ENCODE data around the gene SPTA1.

Gene SPTA1

DNA sequence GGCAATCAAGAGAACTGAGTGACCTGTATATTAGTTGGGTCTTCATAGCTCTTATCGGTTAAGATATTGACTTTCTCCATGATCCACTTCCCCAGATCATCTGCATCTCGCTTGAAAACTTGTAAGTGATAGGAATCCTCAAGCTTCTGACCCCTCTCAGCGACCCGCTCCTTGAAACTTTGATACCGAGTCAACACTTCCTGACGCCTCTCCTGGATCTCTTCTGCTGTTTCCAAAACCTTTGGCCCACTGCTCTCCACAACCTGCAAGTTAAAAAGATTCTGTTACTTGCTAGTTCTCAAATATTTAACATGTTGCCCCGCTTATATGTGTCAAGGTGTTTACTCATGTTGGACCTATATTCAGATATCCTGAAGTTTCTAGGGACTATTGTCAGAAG is 1.4 kb downstream of the SPTA1 start:
- DNase-seq (ENCODE audit: low read depth), result no peak

DNA sequence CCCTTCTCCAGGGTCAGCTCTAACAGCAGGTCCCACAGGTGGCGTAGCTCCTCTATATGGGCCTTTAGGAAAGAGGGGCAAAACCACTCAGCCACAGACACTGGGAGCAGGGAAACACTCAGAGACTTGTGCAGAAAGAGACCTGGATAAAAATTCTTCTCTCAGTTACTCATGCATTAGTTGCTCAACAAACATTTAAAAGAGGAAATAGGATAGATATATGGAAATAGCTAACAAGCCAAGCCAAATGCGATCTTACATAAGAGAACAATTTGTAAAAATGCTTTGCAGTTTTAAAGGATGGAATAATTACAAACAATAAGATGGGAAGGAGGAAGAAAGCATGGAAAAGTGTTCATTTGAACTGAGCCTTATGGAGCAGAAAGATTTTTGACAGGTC is 4.9 kb downstream of the SPTA1 start:
- no peak for DNase-seq (ENCODE audit: low read depth)

- no peak for DNase-seq (ENCODE audit: low read depth)
Measured at GRCh38 chr1:158679289-158679688, 7.2 kb downstream of the SPTA1 start.

GRCh38 chr1:158675563-158676323 is 10.8 kb downstream of the SPTA1 start:
- no peak for DNase-seq (ENCODE audit: low read depth)

DNA sequence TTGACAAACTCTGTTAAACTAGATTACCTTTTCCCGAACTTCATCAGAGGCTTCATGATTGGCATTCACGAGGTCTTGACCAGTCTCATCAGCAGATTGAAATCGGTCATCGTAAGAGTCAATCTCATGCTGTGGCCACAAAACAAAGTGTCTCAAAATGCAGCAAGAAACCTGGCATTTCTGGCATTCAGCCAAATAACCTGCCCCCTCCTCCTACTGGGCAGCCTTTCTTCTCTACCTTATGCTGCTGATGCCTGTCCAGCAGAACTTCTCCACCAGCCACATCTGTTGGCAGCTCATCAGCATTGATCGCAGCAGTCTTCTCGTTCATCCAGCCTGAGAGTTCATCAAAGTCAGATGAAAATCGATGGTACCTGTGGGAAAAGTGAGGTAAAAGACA is 12.2 kb downstream of the SPTA1 start:
- DNase-seq (ENCODE audit: low read depth), result no peak

DNA sequence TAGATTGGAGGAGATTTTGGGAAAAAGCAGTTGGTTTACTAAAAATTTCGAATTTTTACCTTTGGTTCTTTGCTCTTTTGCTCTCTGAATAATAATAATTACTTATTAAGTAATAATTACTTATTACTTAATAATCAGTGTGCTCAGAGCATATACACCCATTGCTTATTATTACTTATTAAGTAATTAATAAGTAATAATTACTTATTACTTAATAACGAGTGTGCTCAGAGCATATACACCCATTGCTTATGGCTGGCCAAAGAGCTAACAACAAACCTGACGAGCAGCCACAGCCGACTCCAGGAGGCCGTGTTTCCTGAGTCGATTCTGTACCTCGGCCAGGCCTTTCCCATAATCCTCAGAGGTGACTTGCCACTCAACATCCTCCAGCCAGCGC is 20.5 kb downstream of the SPTA1 start:
- no peak for DNase-seq (ENCODE audit: low read depth)

GRCh38 chr1:158654571-158654970 is 31.9 kb downstream of the SPTA1 start:
- no peak for DNase-seq (ENCODE audit: low read depth)

DNA sequence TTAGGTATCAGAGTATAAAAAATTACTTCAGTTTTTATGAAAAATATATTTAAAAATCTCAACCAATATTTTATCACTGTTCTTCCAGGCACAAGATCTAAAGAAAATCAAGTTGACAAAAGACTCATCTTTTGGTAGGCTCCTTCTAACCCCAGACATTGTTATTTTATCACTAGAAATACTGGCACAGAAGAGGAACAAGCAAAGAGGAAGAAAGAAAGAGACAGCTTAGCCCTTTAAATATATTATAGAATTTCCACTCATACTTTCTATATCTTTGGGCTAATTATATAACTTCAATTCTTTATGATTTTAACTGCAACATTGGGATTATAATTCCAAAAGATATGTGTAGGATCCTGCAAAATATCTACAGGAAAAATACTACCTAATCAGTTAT is 32.4 kb downstream of the SPTA1 start:
- DNase-seq (ENCODE audit: low read depth), result no peak

DNA sequence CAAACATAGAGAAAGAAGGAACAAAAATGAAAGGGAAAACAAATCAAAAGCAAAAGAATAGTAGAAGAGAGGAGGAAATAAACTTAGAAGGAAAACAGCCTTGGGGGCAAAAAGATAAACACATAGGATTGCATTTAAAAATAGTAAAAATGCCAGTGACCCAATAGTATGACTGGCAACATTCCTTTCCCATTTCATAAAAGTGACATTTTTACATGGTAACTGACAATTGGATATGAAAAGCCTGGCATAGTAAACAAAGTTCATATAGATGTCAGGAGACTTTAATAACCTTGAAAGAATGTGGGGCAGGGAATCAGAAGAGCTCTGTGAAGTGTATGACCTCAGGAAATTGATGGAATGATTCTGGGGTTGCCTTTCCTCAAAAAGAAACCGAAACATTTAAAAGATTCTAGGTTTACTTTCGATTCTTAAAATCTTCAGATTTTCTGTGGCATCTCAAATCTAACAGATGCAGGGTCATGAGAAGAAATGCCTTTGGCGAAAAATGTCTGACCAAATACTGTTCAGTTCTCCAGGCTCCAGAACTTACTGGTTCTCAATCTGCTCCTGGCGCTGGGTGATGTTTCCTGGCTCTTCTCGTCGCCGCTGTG is 33.7 kb downstream of the SPTA1 start:
- DNase-seq (ENCODE audit: low read depth), result no peak

- DNase-seq (ENCODE audit: low read depth), result no peak
Measured at GRCh38 chr1:158649052-158649451, 37.5 kb downstream of the SPTA1 start.

DNA sequence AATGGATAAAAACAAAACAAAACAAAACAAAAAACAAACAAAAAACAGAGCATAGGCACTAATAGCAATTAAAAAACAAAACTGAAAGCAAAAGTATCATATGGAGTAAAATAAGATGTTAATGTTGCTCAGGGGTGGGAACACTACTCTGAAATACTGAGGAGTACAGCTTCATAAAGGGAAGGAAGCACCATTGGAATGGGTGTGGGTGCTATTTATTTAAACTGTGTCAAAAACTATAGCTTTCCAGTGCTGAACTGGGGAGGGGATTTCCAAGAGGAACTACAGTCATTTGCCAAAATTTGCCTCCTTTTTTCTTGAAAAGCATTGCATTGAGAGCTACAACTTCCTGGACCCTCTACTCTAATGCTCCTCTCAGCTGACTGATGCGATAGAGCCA is 40.0 kb downstream of the SPTA1 start:
- no peak for DNase-seq (ENCODE audit: low read depth)

DNA sequence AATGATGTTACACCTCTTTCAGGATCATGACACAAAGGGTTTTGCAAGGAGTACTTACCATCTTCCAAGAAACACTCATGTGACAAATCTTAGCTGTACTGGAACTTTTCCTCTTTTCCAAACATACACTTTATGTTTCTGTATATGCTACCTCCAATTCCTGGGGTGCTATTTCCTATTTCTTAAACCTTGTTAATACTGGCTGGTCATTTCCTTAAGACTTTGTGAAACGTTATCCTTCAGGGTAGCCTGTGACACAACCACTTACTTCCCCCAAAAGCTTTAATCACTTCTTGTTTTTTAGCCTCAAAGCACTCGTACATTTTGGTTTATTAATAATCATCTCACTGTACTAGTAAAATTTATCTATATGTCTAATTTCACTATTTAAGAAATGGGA is 42.1 kb downstream of the SPTA1 start:
- no peak for DNase-seq (ENCODE audit: low read depth)

- no peak for DNase-seq (ENCODE audit: low read depth)
Measured at GRCh38 chr1:158638904-158639303, 47.6 kb downstream of the SPTA1 start.

DNA sequence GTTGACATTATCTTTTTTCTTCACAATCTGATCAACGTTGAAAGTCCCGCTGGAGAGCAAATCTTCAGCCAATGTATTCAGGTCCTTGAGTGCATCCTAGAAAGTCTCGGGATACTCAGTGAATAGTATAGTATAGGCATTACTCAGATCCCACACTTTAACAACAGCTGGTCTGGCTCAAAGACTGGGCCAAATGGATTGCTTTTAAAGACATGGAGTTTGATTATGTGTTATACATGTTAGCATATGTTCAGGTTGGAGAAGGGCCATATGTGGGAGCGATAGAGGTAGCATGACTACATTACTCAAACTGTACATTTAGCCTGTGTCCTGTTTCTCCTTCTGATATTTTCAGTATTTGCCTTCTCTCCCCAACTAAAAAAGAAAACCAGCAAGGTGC is 48.4 kb downstream of the SPTA1 start:
- DNase-seq (ENCODE audit: low read depth), result no peak

GRCh38 chr1:158613764-158614163 is 72.8 kb downstream of the SPTA1 start:
- DNase-seq (ENCODE audit: low read depth), result no peak

DNA sequence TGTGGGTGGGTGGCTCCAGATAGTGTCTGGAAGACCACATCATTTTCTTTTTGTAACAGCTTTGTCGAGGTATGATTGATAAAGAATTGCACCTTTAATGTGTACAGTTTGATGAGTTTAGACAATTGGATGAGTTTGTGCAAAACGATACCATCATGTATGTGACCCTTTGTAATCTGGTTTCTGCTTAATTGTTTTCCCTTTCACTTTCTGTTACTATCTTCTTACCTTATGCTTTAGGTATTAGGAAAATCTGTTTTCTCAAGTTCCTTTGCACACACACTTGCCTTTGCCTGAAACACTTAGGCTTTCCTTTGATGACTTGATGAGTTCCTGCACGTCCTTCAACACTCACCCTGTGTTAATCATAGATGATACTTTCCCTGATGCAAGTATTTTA is 74.6 kb downstream of the SPTA1 start:
- DNase-seq (ENCODE audit: low read depth), result no peak

- no peak for DNase-seq (ENCODE audit: low read depth)
Measured at GRCh38 chr1:158607296-158607695, 79.2 kb downstream of the SPTA1 start.

- no peak for DNase-seq (ENCODE audit: low read depth)
Measured at GRCh38 chr1:158604968-158605367, 81.5 kb downstream of the SPTA1 start, which contains the start of gene OR10Z1. Gene OR10Z1 (plus strand): TSS chr1:158605268. CDS start chr1:158606439, 1,171 bp downstream.

GRCh38 chr1:158600735-158601134 is 85.8 kb downstream of the SPTA1 start:
- no peak for DNase-seq (ENCODE audit: low read depth)

- no peak for DNase-seq (ENCODE audit: low read depth)
Measured at GRCh38 chr1:158586942-158587341, 99.6 kb downstream of the SPTA1 start.

DNA sequence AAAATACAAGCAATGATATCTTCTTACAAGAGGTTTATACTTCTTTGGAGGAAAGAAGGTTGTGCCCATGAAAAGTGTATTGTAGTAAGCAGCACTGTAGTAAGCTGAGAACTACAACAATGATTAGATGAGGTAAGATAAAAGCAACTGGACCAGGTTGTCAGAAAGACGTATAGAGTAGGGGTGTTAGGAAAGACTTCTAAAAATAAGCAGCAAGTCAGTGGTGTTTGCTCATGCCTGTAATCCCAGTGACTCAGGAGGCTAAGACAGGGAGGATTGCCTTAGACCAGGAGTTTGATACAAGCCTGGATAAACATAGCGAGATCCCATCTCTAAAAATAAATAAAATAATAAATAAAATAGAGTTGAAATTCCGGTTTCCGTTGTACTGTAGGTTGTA is 102.6 kb downstream of the SPTA1 start:
- no peak for DNase-seq (ENCODE audit: low read depth)

GRCh38 chr1:158579733-158580132 is 106.8 kb downstream of the SPTA1 start, which contains the start of gene OR10X1:
Gene OR10X1 (minus strand): TSS chr1:158579899. CDS start chr1:158579899, 0 bp downstream.
- DNase-seq (ENCODE audit: low read depth), result no peak

DNA sequence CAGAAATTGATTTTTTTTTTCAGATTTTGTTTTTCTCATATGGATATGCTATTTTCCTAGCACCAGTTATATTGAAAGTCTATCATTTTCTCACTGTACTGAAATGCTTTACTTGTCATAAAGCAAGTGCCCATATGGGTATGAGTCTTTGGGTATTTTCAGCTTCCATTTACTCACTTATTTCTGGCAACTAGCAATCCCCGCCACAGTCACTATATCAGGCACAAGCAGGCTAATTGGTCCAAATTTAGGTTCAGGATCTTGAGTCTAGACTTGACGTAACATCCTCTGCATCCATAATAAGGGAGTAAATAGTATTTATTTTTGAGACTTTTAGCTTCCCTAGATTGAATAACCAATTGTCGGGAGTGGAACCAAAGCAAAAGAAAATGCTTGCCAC is 109.0 kb downstream of the SPTA1 start:
- no peak for DNase-seq (ENCODE audit: low read depth)

- DNase-seq (ENCODE audit: low read depth), result no peak
Measured at GRCh38 chr1:158572226-158572625, 114.3 kb downstream of the SPTA1 start.
